ENCODE data around the gene BCL2L11.

DNA sequence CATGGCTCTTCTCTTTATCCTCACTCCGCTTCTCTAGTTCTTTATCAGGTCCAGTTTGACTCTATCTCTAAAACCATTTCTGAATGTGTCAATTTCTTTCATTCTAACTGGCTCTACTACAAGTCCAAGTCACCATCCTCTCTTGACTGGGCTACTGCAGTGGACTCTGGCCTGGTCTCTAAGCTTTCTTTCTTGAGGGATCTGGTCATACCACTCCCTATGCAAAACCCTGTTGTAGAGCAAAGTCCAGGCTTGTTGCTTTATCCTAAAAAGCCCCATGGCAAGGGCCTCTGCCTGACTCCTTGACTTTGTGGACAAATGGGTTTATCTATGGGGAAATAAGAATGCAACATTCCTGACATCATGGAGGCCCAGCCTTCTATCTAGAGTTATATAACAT, 87.1 kb downstream of the BCL2L11 start:
- TF ChIP-seq, protein P1, sequence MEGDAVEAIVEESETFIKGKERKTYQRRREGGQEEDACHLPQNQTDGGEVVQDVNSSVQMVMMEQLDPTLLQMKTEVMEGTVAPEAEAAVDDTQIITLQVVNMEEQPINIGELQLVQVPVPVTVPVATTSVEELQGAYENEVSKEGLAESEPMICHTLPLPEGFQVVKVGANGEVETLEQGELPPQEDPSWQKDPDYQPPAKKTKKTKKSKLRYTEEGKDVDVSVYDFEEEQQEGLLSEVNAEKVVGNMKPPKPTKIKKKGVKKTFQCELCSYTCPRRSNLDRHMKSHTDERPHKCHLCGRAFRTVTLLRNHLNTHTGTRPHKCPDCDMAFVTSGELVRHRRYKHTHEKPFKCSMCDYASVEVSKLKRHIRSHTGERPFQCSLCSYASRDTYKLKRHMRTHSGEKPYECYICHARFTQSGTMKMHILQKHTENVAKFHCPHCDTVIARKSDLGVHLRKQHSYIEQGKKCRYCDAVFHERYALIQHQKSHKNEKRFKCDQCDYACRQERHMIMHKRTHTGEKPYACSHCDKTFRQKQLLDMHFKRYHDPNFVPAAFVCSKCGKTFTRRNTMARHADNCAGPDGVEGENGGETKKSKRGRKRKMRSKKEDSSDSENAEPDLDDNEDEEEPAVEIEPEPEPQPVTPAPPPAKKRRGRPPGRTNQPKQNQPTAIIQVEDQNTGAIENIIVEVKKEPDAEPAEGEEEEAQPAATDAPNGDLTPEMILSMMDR (conservative IDR thresholded peaks at IDR 0.05; ENCODE audit: low read depth in 2 of 2) = no peak
- TF ChIP-seq EZH2 (IDR thresholded peaks at IDR 0.05; ENCODE audit: low read depth, unreplicated experiment) (no peak), POLR2AphosphoS5 (IDR thresholded peaks at IDR 0.05; ENCODE audit: low read depth) (no peak), EZH2phosphoT487 (IDR thresholded peaks at IDR 0.05; ENCODE audit: unreplicated experiment) (no peak)
- TF ChIP-seq, protein P2, sequence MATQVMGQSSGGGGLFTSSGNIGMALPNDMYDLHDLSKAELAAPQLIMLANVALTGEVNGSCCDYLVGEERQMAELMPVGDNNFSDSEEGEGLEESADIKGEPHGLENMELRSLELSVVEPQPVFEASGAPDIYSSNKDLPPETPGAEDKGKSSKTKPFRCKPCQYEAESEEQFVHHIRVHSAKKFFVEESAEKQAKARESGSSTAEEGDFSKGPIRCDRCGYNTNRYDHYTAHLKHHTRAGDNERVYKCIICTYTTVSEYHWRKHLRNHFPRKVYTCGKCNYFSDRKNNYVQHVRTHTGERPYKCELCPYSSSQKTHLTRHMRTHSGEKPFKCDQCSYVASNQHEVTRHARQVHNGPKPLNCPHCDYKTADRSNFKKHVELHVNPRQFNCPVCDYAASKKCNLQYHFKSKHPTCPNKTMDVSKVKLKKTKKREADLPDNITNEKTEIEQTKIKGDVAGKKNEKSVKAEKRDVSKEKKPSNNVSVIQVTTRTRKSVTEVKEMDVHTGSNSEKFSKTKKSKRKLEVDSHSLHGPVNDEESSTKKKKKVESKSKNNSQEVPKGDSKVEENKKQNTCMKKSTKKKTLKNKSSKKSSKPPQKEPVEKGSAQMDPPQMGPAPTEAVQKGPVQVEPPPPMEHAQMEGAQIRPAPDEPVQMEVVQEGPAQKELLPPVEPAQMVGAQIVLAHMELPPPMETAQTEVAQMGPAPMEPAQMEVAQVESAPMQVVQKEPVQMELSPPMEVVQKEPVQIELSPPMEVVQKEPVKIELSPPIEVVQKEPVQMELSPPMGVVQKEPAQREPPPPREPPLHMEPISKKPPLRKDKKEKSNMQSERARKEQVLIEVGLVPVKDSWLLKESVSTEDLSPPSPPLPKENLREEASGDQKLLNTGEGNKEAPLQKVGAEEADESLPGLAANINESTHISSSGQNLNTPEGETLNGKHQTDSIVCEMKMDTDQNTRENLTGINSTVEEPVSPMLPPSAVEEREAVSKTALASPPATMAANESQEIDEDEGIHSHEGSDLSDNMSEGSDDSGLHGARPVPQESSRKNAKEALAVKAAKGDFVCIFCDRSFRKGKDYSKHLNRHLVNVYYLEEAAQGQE (IDR thresholded peaks at IDR 0.05; ENCODE audit: unreplicated experiment) = no peak
